Neural crest cell (in vitro differentiated cells): ENCODE data around the gene CALHM4. TPM values are rescaled to one million over a fixed set of nuclear protein-coding genes. Genes with fewer than 3 reads are reported as not detected.

Experiments
- DNase-seq: peaks from one replicate; pipeline ENCODE4 v3.0.0; 2021; ENCODE audit warnings: low read depth, mixed read lengths, low spot score
- H3K27ac Mint-ChIP-seq: one replicate; pipeline ENCODE4 v1.8.0; 2021; ENCODE audit warnings: mild to moderate bottlenecking, mixed read lengths; ENCODE audit not compliant: unreplicated experiment
- H3K27me3 Mint-ChIP-seq: 2 replicates; pipeline ENCODE4 v1.8.0; 2021; ENCODE audit warnings: low read depth, mild to moderate bottlenecking, mixed read lengths
- H3K36me3 Mint-ChIP-seq: 2 replicates; pipeline ENCODE4 v1.8.0; 2021; ENCODE audit warnings: low read depth, mild to moderate bottlenecking, mixed read lengths
- H3K4me1 Mint-ChIP-seq: 2 replicates; pipeline ENCODE4 v1.8.0; 2021; ENCODE audit warnings: mixed read lengths
- H3K4me3 Mint-ChIP-seq: one replicate; pipeline ENCODE4 v1.8.0; 2021; ENCODE audit warnings: mild to moderate bottlenecking, mixed read lengths
- H3K9me3 Mint-ChIP-seq: 2 replicates; pipeline ENCODE4 v1.8.0; 2021; ENCODE audit warnings: mixed read lengths
- CTCF ChIP-seq: fragments of 200-600 bp; sonication (generic); conservative IDR thresholded peaks from 2 replicates; pipeline ENCODE4 v1.5.0; 2021; ENCODE audit warnings: antibody characterized with exemption, mild to moderate bottlenecking
- total RNA-seq: library from RNA; stranded (reverse); gene quantifications from 2 replicates; pipeline ENCODE4 v1.2.1, GENCODE V29; 2021

The CALHM4 gene
- total RNA-seq, 1 donor from 2014 or later, result not detected

DNA sequence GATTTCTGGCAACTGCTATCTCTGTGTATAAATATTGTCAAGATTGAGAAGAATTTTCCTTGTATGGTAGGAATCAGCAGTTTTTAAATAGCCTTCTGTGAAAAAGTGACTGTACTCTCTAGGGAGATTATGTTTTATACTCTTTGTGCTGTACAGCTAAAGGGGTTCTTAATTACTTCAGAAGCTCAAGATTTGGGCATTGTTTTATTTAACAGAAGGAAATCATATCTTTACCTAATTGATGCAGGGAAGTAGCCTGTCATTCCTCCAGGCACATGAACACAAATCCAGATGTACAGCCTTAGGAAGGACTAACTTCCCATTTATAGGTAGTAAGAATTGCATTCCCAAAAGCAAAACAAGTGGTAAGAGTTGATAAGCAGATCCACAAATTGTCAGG, 40.8 kb upstream of the CALHM4 start:
- no peak for DNase-seq
- Mint-ChIP-seq H3K27ac (no peak overlapping the region), H3K36me3 (no peaks in the 10 kb centered on the region), H3K9me3 (peaks cover 13% of the 10 kb centered on the region), H3K4me1 (peaks cover 18% of the 10 kb centered on the region), H3K27me3 (no peaks in the 10 kb centered on the region), H3K4me3 (no peak overlapping the region)
- no peak for TF ChIP-seq CTCF

GRCh38 chr6:116513224-116513875, 40.2 kb upstream of the CALHM4 start:
- H3K4me3 Mint-ChIP-seq, result no peak overlapping the region
- no peak overlapping the region for H3K27ac Mint-ChIP-seq
- H3K27me3 Mint-ChIP-seq, result peaks cover 4% of the 10 kb centered on the region
- TF ChIP-seq CTCF, result no peak
- peaks cover 11% of the 10 kb centered on the region for H3K9me3 Mint-ChIP-seq
- DNase-seq, result no peak
- H3K36me3 Mint-ChIP-seq, result no peaks in the 10 kb centered on the region
- H3K4me1 Mint-ChIP-seq, result peaks cover 18% of the 10 kb centered on the region

DNA sequence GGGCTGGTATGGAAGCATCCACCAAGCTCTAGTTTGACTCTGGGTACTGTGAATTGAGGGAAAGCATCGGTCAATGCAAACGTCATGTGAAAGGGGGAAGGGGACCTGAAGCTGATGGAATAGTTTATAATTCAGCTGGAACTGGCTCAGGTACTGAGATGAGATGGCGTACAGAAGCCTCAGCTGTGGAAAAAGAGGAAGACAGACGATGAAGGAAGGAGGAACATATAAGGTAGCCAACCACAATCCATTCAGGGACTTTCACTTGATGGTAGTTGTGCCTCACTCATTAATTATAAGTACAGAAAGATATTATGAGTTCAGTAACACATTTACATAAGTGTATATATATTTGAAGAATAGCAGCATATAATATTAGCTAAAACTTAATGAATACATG, 39.4 kb upstream of the CALHM4 start:
- Mint-ChIP-seq H3K27me3 (peaks cover 4% of the 10 kb centered on the region), H3K9me3 (peaks cover 4% of the 10 kb centered on the region), H3K36me3 (no peaks in the 10 kb centered on the region), H3K27ac (no peak overlapping the region), H3K4me1 (peaks cover 18% of the 10 kb centered on the region), H3K4me3 (no peak overlapping the region)
- no peak for DNase-seq
- no peak for TF ChIP-seq CTCF

DNA sequence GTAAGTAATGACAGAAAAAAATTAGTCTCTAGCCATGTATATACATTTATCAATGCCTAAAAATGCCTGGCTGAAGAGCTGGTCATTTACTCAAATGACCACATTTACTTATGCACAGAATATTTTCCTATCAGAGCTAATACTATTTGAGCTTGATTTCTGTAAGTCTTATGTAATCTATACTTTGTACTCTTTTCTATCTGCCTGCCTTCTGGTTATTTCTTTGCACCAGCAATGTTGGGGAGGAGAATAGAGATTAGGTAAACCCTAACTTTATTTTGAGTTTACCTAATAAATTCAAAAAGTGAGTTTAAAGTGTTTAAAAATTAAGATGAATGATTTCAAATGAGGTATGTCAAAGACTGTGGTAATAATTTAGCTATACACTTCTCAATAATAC, 38.4 kb upstream of the CALHM4 start:
- Mint-ChIP-seq H3K36me3 (no peaks in the 10 kb centered on the region), H3K4me1 (peaks cover 18% of the 10 kb centered on the region), H3K27ac (no peak overlapping the region), H3K27me3 (peaks cover 4% of the 10 kb centered on the region), H3K4me3 (no peak overlapping the region), H3K9me3 (no peaks in the 10 kb centered on the region)
- DNase-seq, result no peak
- no peak for TF ChIP-seq CTCF

DNA sequence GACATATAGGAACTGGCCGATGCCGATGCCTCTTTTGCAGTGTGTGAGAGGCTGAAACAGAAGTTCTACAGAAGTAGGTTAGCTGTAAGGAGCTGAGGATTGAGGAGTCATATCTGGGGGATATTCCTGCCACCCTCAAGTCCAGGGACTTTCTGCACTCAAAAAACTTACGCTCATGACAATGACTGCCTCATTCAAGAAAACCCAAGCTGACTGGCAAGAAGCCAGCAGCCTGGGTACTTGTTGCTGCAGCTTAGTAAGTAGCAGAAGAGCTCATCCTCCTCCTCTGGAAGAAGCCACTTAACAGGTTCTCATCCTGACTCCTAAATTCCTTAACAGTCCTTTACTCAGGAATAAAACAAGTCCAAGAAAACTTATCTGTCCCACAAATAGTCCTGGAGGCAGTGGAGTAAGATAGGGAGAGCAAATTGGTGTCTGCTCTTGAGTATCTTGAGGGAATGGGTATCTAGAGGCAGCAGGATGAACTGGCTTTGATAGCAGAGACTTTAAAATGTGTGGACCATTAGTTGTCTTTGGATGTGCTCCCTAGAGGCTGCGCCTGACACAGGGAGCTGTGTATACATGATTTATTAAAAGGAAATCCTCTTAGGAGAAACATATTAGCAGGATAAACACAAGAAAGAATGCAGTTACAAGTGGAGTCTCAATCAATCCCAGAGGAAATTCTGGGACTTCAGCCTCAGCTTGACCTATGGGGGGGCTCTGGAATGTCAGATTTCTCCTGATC, 34.8 kb upstream of the CALHM4 start:
- no peaks in the 10 kb centered on the region for H3K36me3 Mint-ChIP-seq
- no peak for TF ChIP-seq CTCF
- no peaks in the 10 kb centered on the region for H3K9me3 Mint-ChIP-seq
- no peaks in the 10 kb centered on the region for H3K4me1 Mint-ChIP-seq
- no peak overlapping the region for H3K4me3 Mint-ChIP-seq
- H3K27ac Mint-ChIP-seq, result no peak overlapping the region
- DNase-seq, result no peak
- peaks cover 4% of the 10 kb centered on the region for H3K27me3 Mint-ChIP-seq
